Mesothelial cell of epicardium (in vitro differentiated cells): Measurements from ENCODE around the gene SLAIN2. TPM values are rescaled to one million over a fixed set of nuclear protein-coding genes. Genes with fewer than 3 reads are reported as not detected.
A peak's percentile ranks its signal among the peaks of the same experiment; 100 is the strongest.
"Not testable (repeated sequence)": the region's sequence is repeated elsewhere in the genome, so short reads cannot be mapped to it uniquely, and the experiment has no call there.

Experiments used
- DNase-seq, 2 experiments: peaks; one replicate each; pipeline ENCODE4 v3.0.0; 2021; ENCODE audit warnings: low spot score in 2 of 2; ENCODE audit not compliant: unreplicated experiment in 2 of 2
- H3K27ac Mint-ChIP-seq: 2 replicates; pipeline ENCODE4 v1.8.0; 2021; ENCODE audit warnings: mixed read lengths
- H3K27me3 Mint-ChIP-seq: 2 replicates; pipeline ENCODE4 v1.8.0; 2021; ENCODE audit warnings: low read depth, mixed read lengths
- H3K36me3 Mint-ChIP-seq: 2 replicates; pipeline ENCODE4 v1.8.0; 2021; ENCODE audit warnings: mixed read lengths
- H3K4me1 Mint-ChIP-seq: 2 replicates; pipeline ENCODE4 v1.8.0; 2021; ENCODE audit warnings: mixed read lengths
- H3K4me3 Mint-ChIP-seq: 2 replicates; pipeline ENCODE4 v1.8.0; 2021; ENCODE audit warnings: mild to moderate bottlenecking, moderate library complexity, mixed read lengths
- H3K9me3 Mint-ChIP-seq: 2 replicates; pipeline ENCODE4 v1.8.0; 2021; ENCODE audit warnings: mixed read lengths
- CTCF ChIP-seq: fragments of 200-600 bp; sonication (generic); IDR thresholded peaks from one replicate; pipeline ENCODE4 v1.5.0; 2021; ENCODE audit warnings: antibody characterized with exemption; ENCODE audit not compliant: unreplicated experiment
- total RNA-seq: library from RNA; stranded (reverse); gene quantifications from 3 replicates; pipeline ENCODE4 v1.2.1, GENCODE V29; 2021

SLAIN2 gene
- total RNA-seq, 1 donor from 2014 or later = 60.1 TPM

DNA sequence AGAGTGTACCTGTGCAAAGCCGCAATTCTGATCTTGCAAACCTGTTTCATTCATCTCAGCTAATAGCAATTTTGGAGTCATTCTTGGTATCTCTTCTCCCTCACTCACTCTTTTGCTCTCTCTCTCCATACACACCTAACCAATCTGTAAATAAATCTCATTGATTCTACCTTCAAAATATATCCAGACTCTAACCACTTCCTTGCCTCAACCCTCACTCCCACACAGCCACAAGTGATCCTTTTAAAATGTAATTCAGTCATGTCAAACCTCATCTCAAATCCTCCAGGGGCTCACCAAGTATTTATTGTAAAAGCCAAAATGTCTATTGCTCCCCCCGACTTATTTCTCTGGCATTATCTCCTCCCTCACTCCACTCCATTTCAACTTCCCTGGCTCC is 90.1 kb downstream of the SLAIN2 start:
- Mint-ChIP-seq H3K27me3 (no peaks in the 10 kb centered on the region), H3K36me3 (peaks cover 13% of the 10 kb centered on the region), H3K4me3 (no peak overlapping the region), H3K27ac (peak overlapping the region; percentile 40), H3K9me3 (peaks cover 4% of the 10 kb centered on the region), H3K4me1 (peaks cover 19% of the 10 kb centered on the region)
- TF ChIP-seq CTCF = no peak
- no peak for DNase-seq

- Mint-ChIP-seq H3K9me3 (peaks cover 4% of the 10 kb centered on the region), H3K4me3 (no peak overlapping the region), H3K27ac (peak overlapping the region; percentile 40), H3K4me1 (peaks cover 19% of the 10 kb centered on the region), H3K27me3 (no peaks in the 10 kb centered on the region), H3K36me3 (peaks cover 11% of the 10 kb centered on the region)
- DNase-seq = no peak
- TF ChIP-seq CTCF = no peak
Observed at GRCh38 chr4:48432017-48432416, 90.7 kb downstream of the SLAIN2 start.

GRCh38 chr4:48436318-48436717 is 95.0 kb downstream of the SLAIN2 start:
- H3K27ac Mint-ChIP-seq = no peak overlapping the region
- no peak for DNase-seq
- H3K27me3 Mint-ChIP-seq = no peaks in the 10 kb centered on the region
- H3K9me3 Mint-ChIP-seq = peaks cover 8% of the 10 kb centered on the region
- H3K4me3 Mint-ChIP-seq = no peak overlapping the region
- H3K4me1 Mint-ChIP-seq = peaks cover 7% of the 10 kb centered on the region
- TF ChIP-seq CTCF = no peak
- no peaks in the 10 kb centered on the region for H3K36me3 Mint-ChIP-seq

- H3K4me1 Mint-ChIP-seq = no peaks in the 10 kb centered on the region
- TF ChIP-seq CTCF = no peak
- no peaks in the 10 kb centered on the region for H3K27me3 Mint-ChIP-seq
Observed at GRCh38 chr4:48439988-48440387, 98.7 kb downstream of the SLAIN2 start.

GRCh38 chr4:48440914-48441313 is 99.6 kb downstream of the SLAIN2 start:
- H3K4me3 Mint-ChIP-seq, H3K36me3 Mint-ChIP-seq, H3K27me3 Mint-ChIP-seq, H3K4me1 Mint-ChIP-seq, H3K27ac Mint-ChIP-seq, DNase-seq, H3K9me3 Mint-ChIP-seq: not testable (repeated sequence)

More at GRCh38 chr4:48439988-48440387, 98.7 kb downstream of the SLAIN2 start:
- DNase-seq = no peak
- no peak overlapping the region for H3K27ac Mint-ChIP-seq
- no peaks in the 10 kb centered on the region for H3K36me3 Mint-ChIP-seq
- H3K4me3 Mint-ChIP-seq = no peak overlapping the region
- peaks cover 4% of the 10 kb centered on the region for H3K9me3 Mint-ChIP-seq

DNA sequence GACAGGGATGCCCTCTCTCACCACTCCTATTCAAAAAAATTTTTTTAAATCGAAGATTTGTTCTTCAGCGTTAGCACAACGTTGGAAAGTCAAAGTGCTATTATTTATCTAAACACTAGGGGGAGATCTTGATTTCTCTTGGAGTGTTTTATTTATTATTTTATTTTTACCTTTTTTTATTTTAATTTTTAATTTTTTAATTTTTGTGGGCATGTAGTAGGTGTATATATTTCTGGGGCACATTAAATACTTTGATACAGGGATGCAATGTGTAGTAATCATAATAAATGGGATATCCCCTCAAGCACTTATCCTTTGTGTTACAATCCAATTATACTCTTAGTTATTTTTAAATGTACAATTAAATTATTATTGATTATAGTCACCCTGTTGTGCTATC is 104.4 kb downstream of the SLAIN2 start:
- Mint-ChIP-seq H3K4me1 (no peaks in the 10 kb centered on the region), H3K36me3 (no peaks in the 10 kb centered on the region), H3K9me3 (peaks cover 7% of the 10 kb centered on the region), H3K27ac (no peak overlapping the region), H3K27me3 (no peaks in the 10 kb centered on the region), H3K4me3 (no peak overlapping the region)
- DNase-seq = no peak
- TF ChIP-seq CTCF = peak; percentile 88
